ENCODE data around the gene RAB17. TPM values are rescaled to one million over a fixed set of nuclear protein-coding genes. Genes with fewer than 3 reads are reported as not detected.

Gene RAB17
- total and polyA plus RNA-seq, 10 of the 15 experiments (the other 5 are each of a cell fraction or from before 2014, with no cell fraction given), result 0.07 to 1.4 (median 0.28) TPM; not detected in 3

- intact Hi-C loops (cut with micrococcal nuclease; ENCODE audit: unreplicated experiment) (loop anchor here (5.0 kb wide), 1 partner anchor 153 kb away; no protein-coding TSS in a partner anchor), in situ Hi-C loops (cut with MboI) (loop anchor here (5.0 kb wide), 2 partner anchors 63 to 418 kb away; no protein-coding TSS in a partner anchor)
- ChIA-PET CTCF (interaction anchor here (3.5 to 6.7 kb wide), 2 partner anchors 63 to 104 kb away, joined by 21 to 364 read pairs; no protein-coding TSS in a partner anchor), RAD21 (ENCODE audit: unreplicated experiment) (interaction anchor here (7.4 kb wide), 1 partner anchor 63 kb away, joined by 300 read pairs; no protein-coding TSS in a partner anchor), POLR2A (no interaction called here), SMC1A (ENCODE audit: uncharacterized antibody, unreplicated experiment) (interaction anchor here (7.1 kb wide), 1 partner anchor 63 kb away, joined by 190 read pairs; no protein-coding TSS in a partner anchor)
- no peaks in the 10 kb centered on the region for H4K20me1 ChIP-seq (ENCODE audit: control insufficient read depth, insufficient read depth)
- no peaks in the 10 kb centered on the region for H3K79me2 ChIP-seq (ENCODE audit: control insufficient read depth, insufficient read depth, low read length)
- no peaks in the 10 kb centered on the region for H3K4me1 ChIP-seq (ENCODE audit: control insufficient read depth, insufficient read depth, low read length)
- no peak overlapping the region for H3K4me3 ChIP-seq
- no peaks in the 10 kb centered on the region for H3K36me3 ChIP-seq (ENCODE audit: control insufficient read depth in 2 of 2, insufficient read depth in 2 of 2, low read length in 1 of 2)
- H3K9ac ChIP-seq (ENCODE audit: control insufficient read depth, insufficient read depth, low read length), result no peak overlapping the region
- H2AFZ ChIP-seq (ENCODE audit: control insufficient read depth, low read depth, low read length), result no peak overlapping the region
- DNase-seq (ENCODE audit: low read depth, low spot score) (no peak), ATAC-seq (no peak), FAIRE-seq (no peak)
- H3K27me3 ChIP-seq (replicated peaks in 1 of 2; ENCODE audit: control insufficient read depth in 2 of 2, insufficient read depth in 2 of 2, low read length in 1 of 2), result peaks cover 0 to 2% of the 10 kb centered on the region in 2 experiments; a peak in 1 of 4 replicates
- H3K4me2 ChIP-seq (ENCODE audit: control insufficient read depth, insufficient read depth), result no peak overlapping the region
- TF ChIP-seq CHD4 (IDR thresholded peaks at IDR 0.05) (no peak), ZNF687 (IDR thresholded peaks at IDR 0.05) (no peak), CBX3 (IDR thresholded peaks at IDR 0.05; ENCODE audit: borderline replicate concordance, low read depth) (no peak), MYC (IDR thresholded peaks at IDR 0.05; ENCODE audit: insufficient read depth, insufficient read length, insufficient replicate concordance, low read length, severe bottlenecking) (no peak)
- BruUV-seq (replicated peaks), result no TSS peak
- no peak overlapping the region for H3K27ac ChIP-seq (ENCODE audit: control insufficient read depth, insufficient read depth)
- H3K9me3 ChIP-seq (replicated peaks; ENCODE audit: control insufficient read depth, insufficient read depth, low read length), result no peaks in the 10 kb centered on the region
- WGBS (ENCODE audit: insufficient coverage, insufficient replicate concordance, low lambda C conversion rate, missing lambda C conversion rate), result 38% methylated on average over 25 of the region's 25 CpGs
Observed at GRCh38 chr2:237574894-237575868, 15.4 kb downstream of the RAB17 start.

Data from GM12878 (cell line).